Measurements from ENCODE around the gene LRRTM4. TPM values are rescaled to one million over a fixed set of nuclear protein-coding genes. Genes with fewer than 3 reads are reported as not detected.

Gene LRRTM4
- polyA plus RNA-seq, 3 donors = 0.68 to 1.7 (median 0.87) TPM

- DNase-seq = no peak
Observed at GRCh38 chr2:76998704-76999103, 523.5 kb downstream of the LRRTM4 start.

GRCh38 chr2:76998152-76998551 lies 524.0 kb downstream of the LRRTM4 start:
- no peak for DNase-seq

- no peak for DNase-seq
Observed at GRCh38 chr2:76997296-76997695, 524.9 kb downstream of the LRRTM4 start.

GRCh38 chr2:76985387-76986136 lies 536.6 kb downstream of the LRRTM4 start:
- peak; percentile 4 for DNase-seq

GRCh38 chr2:76984359-76984758 lies 537.8 kb downstream of the LRRTM4 start:
- no peak for DNase-seq

GRCh38 chr2:76980067-76980787 lies 541.9 kb downstream of the LRRTM4 start:
- no peak for DNase-seq

GRCh38 chr2:76977846-76978727 lies 544.1 kb downstream of the LRRTM4 start:
- DNase-seq = no peak

GRCh38 chr2:76975752-76976151 lies 546.4 kb downstream of the LRRTM4 start:
- no peak for DNase-seq

GRCh38 chr2:76973610-76974009 lies 548.6 kb downstream of the LRRTM4 start:
- no peak for DNase-seq

- DNase-seq = no peak
Observed at GRCh38 chr2:76965772-76966171, 556.4 kb downstream of the LRRTM4 start.

- peak; percentile 58 for DNase-seq
Observed at GRCh38 chr2:76958749-76959148, 563.4 kb downstream of the LRRTM4 start.

- peak; percentile 42 for DNase-seq
Observed at GRCh38 chr2:76953733-76954347, 568.3 kb downstream of the LRRTM4 start.

GRCh38 chr2:76946631-76947145 lies 575.5 kb downstream of the LRRTM4 start:
- peak; percentile 16 for DNase-seq

GRCh38 chr2:76940559-76940958 lies 581.6 kb downstream of the LRRTM4 start:
- no peak for DNase-seq

GRCh38 chr2:76938153-76938552 lies 584.0 kb downstream of the LRRTM4 start:
- DNase-seq = no peak

- DNase-seq = no peak
Observed at GRCh38 chr2:76932550-76932949, 589.6 kb downstream of the LRRTM4 start.

- no peak for DNase-seq
Observed at GRCh38 chr2:76930056-76930744, 592.0 kb downstream of the LRRTM4 start.

GRCh38 chr2:76928026-76928425 lies 594.1 kb downstream of the LRRTM4 start:
- no peak for DNase-seq

- no peak for DNase-seq
Observed at GRCh38 chr2:76921006-76921405, 601.2 kb downstream of the LRRTM4 start.

GRCh38 chr2:76895469-76895868 lies 626.7 kb downstream of the LRRTM4 start:
- no peak for DNase-seq

- no peak for DNase-seq
Observed at GRCh38 chr2:76870581-76870980, 651.6 kb downstream of the LRRTM4 start.

All from renal pelvis (tissue), 4 donors.